HG03439 (cell line): ENCODE data around the gene TMEM40.
"Not testable (repeated sequence)": the region's sequence is repeated elsewhere in the genome, so short reads cannot be mapped to it uniquely, and the experiment has no call there.

Source experiments
- ATAC-seq: cut with Tn5 transposase; IDR thresholded peaks from one replicate; pipeline ENCODE4 v1.9.1; 2021; ENCODE audit warnings: mild to moderate bottlenecking, moderate library complexity; ENCODE audit not compliant: unreplicated experiment

TMEM40 gene

GRCh38 chr3:12777171-12777570 lies 18.1 kb upstream of the TMEM40 start:
- no peak for ATAC-seq

GRCh38 chr3:12775970-12776369 lies 16.9 kb upstream of the TMEM40 start:
- ATAC-seq: not testable (repeated sequence)

DNA sequence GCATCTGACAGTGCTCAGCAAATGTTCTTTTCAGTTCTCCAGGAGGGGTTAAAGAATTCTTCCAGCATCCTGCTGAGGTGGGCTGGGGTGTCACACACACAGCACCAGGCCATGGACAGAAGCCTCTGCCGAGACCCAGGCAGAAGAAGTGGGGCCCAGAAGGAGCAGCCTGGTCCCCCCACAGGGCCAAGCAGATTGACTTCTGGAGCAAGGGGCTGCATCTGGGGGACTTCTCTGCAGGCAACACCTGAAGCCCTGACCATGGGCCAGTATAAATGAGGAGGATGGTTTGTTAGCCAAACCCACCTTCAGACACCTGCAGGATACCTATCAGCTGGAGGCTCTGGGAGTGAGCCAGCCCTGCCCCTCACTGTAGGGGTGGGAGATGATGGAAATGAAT lies 16.2 kb upstream of the TMEM40 start:
- ATAC-seq: no peak

- no peak for ATAC-seq
Observed at GRCh38 chr3:12774619-12775018, 15.6 kb upstream of the TMEM40 start.

DNA sequence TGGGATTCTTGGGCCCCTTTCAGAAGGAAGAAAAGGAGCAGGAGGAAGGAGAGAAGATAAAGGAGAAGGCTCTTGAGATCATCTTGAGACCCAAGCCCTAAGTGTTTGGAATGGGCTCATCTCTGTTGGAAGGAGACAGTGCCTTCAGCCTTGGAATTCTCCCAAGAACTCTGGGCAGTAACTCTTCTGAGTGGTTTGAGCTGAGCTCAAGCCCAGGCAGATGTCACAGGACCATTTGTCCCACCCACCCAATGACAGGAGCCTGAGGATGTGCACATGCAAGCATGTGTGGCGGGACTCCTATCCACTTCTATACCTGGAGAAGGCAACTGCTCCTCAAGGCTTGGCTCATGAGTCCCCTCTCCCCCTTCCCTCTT lies 14.6 kb upstream of the TMEM40 start:
- ATAC-seq: no peak

- ATAC-seq: no peak
Observed at GRCh38 chr3:12773030-12773709, 14.1 kb upstream of the TMEM40 start.

- ATAC-seq: no peak
Observed at GRCh38 chr3:12772462-12772861, 13.4 kb upstream of the TMEM40 start.

GRCh38 chr3:12771236-12771635 lies 12.2 kb upstream of the TMEM40 start:
- no peak for ATAC-seq

DNA sequence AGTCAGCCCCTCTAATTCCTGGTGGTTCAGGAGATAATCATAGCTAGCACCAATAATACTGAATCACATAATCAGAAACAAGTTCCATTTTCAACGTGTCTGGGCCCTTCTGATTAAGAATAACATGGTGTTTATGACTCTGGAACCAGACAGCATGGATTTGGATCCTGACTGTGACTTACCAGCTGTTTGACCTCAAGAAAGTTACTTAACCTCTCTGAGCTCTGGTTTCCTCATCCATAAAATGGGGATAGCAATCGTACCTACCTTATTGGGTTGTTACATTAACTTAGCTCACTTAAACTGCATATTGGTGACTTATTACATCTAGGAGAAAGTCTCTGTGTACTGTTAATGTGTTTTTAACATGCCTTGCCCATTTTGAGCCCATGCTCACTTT lies 10.7 kb upstream of the TMEM40 start:
- ATAC-seq: no peak

DNA sequence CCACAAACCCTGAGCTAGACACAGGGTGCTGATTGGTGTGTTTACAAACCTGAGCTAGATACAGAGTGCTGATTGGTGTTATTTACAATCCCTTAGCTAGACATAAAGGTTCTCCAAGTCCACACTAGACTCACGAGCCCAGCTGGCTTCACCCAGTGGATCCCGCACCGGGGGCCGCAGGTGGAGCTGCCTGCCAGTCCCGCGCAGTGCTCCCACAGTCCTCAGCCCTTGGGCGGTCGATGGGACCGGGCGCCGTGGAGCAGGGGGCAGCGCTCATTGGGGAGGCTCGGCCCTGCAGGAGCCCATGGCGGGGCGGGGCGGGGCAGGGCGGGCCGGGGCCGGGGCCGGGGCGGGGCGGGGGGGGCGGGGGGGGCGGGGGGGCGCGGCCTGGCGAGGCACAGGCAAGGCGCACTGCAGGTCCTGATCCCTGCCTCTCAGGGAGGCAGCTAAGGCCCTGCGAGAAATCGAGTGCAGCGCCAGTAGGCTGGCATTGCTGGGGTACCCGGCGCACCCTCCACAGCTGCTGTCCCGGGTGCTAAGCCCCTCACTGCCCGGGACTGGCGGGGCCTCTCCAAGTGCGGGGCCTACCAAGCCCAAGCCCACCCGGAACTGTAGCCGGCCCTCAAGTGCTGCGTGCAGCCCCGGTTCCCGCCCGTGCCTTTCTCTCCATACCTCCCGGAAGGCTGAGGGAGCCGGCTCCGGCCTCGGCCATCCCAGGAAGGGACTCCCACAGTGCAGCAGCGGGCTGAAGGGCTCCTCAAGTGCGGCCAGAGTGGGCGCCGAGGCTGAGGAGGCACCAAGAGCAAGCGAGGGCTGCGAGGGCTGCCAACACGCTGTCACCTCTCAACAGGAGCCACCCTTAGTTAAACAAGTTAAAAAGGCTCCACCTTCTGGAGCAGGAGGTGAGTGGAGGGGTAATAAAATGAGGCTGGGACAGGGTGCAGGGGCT lies 9.8 kb upstream of the TMEM40 start:
- no peak for ATAC-seq

- no peak for ATAC-seq
Observed at GRCh38 chr3:12766541-12766940, 7.5 kb upstream of the TMEM40 start.

- ATAC-seq: no peak
Observed at GRCh38 chr3:12764171-12764776, 5.2 kb upstream of the TMEM40 start.

DNA sequence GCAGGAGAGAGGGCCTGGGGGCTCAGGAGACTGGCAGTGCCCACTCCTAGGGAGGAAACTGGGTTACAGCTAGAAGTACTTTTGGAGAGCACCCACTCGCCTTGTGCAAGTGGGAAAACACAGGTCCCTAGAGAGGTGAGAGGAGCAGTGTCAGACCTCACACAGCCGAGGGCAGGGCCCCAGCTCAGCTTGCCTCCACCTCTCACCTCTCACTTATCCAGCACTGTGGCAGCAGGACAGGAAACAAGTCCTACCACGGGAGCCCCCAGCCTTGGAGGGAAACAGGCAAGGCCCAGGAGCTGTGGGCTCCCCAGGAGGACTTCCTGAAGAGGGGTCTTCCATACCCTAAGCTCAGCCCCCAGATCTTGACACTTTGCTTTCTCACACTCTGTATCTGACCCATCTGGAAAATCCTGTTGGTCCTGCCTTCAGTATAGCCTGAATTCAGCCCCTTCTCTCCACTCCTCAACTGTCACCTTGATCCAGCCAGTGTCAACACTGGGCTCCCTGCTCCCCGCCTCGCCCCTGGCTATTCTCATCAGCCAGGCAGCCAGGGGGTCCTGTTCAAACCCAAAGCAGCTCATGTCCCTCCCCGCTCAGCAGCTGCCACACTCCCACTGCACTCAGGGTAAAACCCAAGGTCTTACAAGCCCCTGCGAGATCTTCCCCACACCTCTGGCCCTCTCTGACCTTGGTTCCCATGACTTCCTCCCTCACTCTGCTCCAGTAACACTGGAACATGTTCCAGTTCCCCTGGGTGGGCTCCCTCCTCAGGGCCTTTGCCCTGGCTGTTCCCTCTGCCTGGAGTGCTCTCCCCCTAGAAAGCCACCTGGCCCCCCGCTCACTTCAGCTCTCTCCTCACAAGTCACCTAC lies 870 bp upstream of the TMEM40 start:
- no peak for ATAC-seq

GRCh38 chr3:12758025-12758781 lies 856 bp downstream of the TMEM40 start:
- ATAC-seq: no peak

GRCh38 chr3:12756635-12757034 lies 2.4 kb downstream of the TMEM40 start:
- no peak for ATAC-seq

DNA sequence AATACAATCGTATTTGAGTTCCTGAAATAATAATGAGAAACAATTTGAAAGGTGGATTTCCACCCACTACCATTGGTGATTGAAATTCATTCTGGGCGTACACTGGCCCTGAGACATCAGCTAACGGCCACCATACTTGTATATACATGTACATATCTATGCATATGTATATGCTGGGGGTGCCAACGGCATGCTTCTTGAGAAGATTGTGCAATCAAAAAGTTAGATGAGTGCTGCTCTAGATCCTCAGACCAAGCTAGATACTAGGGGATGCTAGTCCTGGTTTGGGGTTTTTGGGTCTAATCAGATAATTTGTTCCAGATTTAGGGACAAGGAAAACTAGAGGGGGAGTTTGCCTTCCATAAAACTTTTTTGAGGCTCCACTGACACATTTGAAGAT lies 2.9 kb downstream of the TMEM40 start:
- no peak for ATAC-seq

- no peak for ATAC-seq
Observed at GRCh38 chr3:12755754-12756153, 3.3 kb downstream of the TMEM40 start.

DNA sequence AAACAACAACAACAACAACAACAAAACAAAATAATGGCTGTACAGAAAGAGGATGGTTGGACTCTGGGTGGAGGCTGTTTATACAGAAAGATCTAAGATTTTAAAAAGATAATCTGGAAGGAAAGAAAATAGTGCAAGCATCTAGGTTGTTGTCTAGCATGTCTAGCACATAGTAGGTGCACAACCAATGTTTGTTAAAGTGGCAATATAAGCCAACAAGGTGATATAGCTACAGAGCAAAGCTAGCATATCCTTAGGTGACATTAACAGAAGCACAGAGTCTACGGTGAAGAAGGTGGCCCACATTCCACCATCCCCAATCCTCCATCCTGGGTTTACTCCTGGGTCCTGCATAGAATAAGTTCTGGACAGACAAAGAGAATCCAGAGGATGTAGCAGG lies 4.7 kb downstream of the TMEM40 start:
- ATAC-seq: no peak

DNA sequence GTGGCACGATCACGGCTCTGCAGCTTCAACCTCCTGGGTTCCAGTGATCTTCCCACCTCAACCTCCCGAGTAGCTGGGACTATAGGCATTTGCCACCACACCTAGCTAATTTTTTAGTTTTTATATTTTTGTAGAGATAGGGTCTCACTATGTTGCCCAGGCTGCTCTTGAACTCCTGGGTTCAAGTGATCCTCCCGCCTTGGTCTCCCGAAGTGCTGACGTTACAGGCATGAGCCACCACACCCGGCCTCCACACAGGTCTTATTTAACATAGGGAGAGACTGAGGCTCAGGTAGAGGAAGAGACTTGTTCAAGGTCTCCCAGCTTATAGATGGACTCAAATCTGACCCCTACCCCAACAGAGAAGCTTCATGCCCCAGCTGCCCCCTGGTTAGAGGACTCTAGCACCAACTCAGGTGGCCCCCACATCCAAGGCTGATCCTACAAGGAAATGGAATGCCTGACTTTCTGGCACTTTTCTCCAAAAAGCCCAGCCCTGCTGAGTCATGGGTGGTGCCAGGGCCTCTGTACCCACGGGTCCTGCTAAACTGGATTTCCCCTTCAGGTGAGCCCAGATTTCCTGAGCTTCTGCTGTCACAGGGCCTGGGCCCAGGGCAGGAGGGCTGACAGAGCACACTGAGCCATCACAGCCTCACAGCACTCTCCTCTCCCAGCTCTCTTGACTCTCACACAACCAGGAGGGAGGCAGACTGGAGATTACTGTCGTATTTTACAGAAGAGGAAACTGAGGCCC lies 5.6 kb downstream of the TMEM40 start:
- no peak for ATAC-seq
